GM12801 (cell line): ENCODE data around the gene FOXP1.

ENCODE experiments used
- TF ChIP-seq, protein P1 (sequence below): IDR thresholded peaks from one replicate; pipeline ENCODE4 v1.5.1; 2011; ENCODE audit warnings: control low read depth; ENCODE audit not compliant: insufficient read length; ENCODE audit errors: extremely low read depth

The FOXP1 gene

DNA sequence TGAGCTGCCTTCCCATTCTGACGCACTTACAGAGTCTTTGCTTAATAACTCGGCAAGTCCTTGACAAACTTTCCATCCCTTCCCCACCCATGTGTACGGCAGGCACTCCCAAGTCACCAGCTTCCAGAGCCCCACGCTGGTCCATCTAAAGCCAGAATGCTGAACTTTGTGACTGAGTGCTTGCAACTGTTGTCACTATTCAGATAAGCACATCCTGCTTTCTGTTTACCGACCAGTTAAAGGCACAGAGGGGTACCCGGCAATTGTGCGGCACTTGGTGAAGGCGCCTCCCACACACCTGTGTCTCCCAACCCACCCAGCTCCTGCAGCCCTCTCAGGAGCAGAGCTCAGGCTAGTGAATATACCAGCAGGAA lies 430.6 kb downstream of the FOXP1 start:
- TF ChIP-seq, protein P1, sequence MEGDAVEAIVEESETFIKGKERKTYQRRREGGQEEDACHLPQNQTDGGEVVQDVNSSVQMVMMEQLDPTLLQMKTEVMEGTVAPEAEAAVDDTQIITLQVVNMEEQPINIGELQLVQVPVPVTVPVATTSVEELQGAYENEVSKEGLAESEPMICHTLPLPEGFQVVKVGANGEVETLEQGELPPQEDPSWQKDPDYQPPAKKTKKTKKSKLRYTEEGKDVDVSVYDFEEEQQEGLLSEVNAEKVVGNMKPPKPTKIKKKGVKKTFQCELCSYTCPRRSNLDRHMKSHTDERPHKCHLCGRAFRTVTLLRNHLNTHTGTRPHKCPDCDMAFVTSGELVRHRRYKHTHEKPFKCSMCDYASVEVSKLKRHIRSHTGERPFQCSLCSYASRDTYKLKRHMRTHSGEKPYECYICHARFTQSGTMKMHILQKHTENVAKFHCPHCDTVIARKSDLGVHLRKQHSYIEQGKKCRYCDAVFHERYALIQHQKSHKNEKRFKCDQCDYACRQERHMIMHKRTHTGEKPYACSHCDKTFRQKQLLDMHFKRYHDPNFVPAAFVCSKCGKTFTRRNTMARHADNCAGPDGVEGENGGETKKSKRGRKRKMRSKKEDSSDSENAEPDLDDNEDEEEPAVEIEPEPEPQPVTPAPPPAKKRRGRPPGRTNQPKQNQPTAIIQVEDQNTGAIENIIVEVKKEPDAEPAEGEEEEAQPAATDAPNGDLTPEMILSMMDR, result no peak

DNA sequence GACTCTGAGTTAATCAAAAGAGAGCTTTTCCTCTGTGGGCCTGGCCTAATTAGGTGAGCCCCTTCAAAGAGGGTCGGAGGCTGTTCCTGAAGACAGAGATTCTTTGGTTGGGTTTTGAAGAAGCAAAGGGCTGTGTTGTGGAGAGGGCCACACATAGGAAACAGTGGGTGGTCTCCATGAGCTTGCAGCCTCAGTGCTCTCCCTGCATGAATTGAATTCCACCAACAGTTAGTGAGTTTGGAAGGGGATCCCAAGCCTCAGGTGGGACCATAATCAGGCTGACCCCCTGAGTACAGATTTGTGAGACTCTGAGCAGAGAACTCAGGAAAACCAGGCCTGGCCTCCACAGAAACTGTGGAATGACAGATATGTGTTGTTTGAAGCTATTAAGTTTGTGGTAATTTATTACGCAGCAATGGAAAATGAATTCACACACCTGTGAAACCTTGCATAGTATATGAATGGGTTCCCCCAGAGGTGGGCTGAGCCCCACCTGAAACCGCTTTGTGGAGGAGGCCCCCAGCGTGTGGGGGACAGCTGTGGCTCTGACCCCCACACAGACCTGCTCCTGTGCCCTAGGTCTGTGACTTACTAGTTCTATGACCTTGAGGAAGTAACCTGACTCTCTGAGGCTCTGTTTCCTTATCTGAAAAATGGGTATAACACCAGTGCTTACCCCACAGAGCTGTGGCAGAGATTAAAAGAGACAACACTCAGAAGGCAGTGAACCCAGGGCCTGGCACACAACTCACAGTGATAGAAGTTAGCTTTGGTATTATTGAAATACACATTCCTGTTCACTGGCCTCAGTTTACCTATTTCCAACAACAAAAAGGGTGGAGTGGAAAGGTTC lies 431.3 kb downstream of the FOXP1 start:
- TF ChIP-seq, protein P1, result no peak

DNA sequence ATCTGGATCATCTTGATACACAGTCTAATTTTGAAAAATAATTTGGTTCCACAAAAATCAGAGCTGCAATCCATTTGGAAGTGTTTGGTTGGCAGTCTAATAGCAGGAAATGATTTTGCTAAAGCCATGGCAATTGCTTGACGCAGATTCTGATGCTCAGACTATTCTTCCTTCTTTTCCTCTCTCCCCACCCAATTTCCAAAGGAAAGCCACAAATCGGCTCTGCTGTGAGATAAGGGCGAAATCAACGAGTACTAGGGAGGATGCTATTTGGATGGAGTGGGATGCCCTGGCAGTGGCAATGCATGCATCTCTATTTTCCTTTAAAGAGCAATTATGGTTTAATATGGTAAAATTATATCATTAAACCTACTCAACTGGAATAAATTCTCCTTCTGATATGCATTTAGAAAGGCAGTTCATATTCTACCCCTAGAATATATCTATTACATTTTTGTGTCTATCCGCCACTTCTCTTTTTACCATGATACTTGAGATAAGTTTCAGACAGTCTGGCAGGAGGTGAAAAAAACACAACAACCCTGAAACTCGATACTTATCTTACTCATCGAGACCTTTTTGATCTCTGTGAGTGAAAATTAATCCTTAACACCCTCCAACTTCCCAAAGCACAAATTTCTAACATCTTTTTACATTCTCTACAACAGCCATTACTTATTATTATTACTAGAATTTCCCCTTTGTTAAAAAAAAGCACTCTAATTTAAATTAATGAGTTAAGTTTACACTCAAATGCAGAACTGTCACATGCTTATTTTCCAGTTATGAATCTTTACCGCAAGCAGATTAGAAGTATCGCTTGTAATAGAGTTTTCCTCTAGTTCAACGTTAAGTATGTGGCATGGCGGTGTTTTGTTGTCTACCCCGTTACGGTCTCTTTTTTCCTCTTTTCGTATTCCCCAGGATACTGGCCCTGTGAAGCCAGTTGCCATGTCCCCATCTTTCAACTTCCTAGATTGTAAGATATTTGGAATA lies 433.3 kb downstream of the FOXP1 start:
- TF ChIP-seq, protein P1, result no peak

DNA sequence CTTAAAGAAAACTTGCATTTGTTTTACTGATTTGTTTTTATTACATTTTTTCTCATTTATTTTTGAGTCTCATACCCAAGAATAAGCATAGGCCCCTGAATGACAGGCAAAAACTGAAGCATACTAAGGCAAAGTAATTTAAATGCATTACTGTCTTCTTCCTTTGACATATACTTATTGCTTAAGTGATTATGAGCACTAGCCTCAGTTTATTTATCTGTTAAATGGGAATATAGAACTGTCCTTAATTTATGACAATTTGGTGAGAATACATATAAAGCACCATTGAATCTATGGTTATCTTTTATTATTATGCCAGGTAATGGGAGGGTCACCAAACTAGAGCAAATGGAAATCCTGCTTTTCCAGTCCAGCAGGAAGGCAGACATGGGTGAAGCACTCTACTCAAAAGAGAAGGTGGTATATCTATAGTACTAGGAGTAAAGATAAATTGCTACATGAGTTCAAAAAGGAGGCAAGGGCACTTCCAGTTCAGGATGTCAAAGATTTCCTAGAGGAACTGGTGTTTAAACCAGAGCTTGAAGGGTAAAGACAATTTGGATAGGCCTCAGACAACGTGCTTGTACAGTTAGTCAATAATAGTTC lies 435.0 kb downstream of the FOXP1 start:
- TF ChIP-seq, protein P1, result no peak

DNA sequence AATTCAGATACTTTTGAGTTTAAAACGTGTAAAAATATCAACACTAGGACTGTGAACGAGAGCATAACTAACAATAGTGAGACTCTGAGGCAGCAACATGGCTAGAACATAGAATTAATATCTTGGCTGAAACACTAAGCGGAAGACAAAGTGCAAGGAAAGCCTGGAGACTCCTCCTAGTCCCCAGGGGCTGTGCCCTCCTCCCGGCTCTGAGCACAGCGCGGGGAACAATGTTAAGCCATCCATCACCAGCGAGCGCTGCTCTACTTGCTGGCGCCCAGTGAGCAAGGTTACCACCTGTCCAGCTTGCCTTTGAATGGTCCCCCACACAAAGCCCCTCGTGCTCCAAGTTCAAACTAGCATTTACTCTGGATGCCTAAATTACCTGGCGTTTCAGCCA lies 436.9 kb downstream of the FOXP1 start:
- TF ChIP-seq, protein P1, result no peak

DNA sequence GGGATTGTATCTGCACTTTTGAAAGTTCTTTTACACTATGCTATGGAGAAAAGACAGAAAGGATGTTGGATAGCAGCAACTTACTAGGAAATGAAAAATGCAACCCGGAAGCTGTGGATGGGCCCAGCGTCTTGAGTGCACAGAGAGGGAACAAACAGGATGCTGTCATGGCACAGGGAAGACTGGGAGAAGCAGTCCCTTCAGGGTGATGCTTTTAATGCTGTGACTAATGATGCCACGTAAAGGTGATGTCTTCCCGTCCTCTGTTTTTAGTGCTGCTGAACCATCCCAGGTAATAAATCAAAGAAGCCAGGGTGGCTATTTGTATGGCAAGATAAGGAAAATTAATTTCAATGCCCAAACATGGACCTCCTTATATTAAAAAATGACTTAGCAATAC lies 437.6 kb downstream of the FOXP1 start:
- TF ChIP-seq, protein P1, result no peak
